ENCODE measurements around the gene CIZ1.
"Not testable (repeated sequence)": the region's sequence is repeated elsewhere in the genome, so short reads cannot be mapped to it uniquely, and the experiment has no call there.

Gene CIZ1

GRCh38 chr9:128190516-128191405, 611 bp downstream of the CIZ1 start:
- no peak for DNase-seq

- no peak for DNase-seq
Observed at GRCh38 chr9:128190013-128190412, 1.4 kb downstream of the CIZ1 start.

GRCh38 chr9:128188209-128188608, 3.2 kb downstream of the CIZ1 start:
- DNase-seq: no peak

GRCh38 chr9:128187361-128187760, 4.0 kb downstream of the CIZ1 start:
- no peak for DNase-seq

- DNase-seq: no peak
Observed at GRCh38 chr9:128185979-128186965, 5.1 kb downstream of the CIZ1 start.

GRCh38 chr9:128182893-128183588, 8.3 kb downstream of the CIZ1 start:
- DNase-seq: no peak

- not testable (repeated sequence) for DNase-seq
Observed at GRCh38 chr9:128181480-128181879, 9.9 kb downstream of the CIZ1 start.

GRCh38 chr9:128180447-128180846, 10.9 kb downstream of the CIZ1 start:
- DNase-seq: no peak

GRCh38 chr9:128180001-128180400, 11.4 kb downstream of the CIZ1 start:
- DNase-seq: no peak

- DNase-seq: no peak
Observed at GRCh38 chr9:128178806-128179431, 12.5 kb downstream of the CIZ1 start.

- no peak for DNase-seq
Observed at GRCh38 chr9:128175726-128176125, 15.6 kb downstream of the CIZ1 start.

- DNase-seq: no peak
Observed at GRCh38 chr9:128175102-128175563, 16.2 kb downstream of the CIZ1 start.

GRCh38 chr9:128174062-128174461, 17.3 kb downstream of the CIZ1 start:
- DNase-seq: no peak

GRCh38 chr9:128169925-128170324, 21.4 kb downstream of the CIZ1 start:
- no peak for DNase-seq

- no peak for DNase-seq
Observed at GRCh38 chr9:128169492-128169891, 21.9 kb downstream of the CIZ1 start.

GRCh38 chr9:128168731-128169308, 22.6 kb downstream of the CIZ1 start:
- no peak for DNase-seq

- DNase-seq: no peak
Observed at GRCh38 chr9:128167209-128167608, 24.2 kb downstream of the CIZ1 start.

- no peak for DNase-seq
Observed at GRCh38 chr9:128166169-128166568, 25.2 kb downstream of the CIZ1 start.

- peak; percentile 26 to 43 for DNase-seq
Observed at GRCh38 chr9:128164307-128164885, 27.0 kb downstream of the CIZ1 start.

- no peak for DNase-seq
Observed at GRCh38 chr9:128163523-128164306, 27.7 kb downstream of the CIZ1 start.
